Muscle layer of colon (tissue), 2 donors: ENCODE data around the gene GEMIN4.
"Not testable (repeated sequence)": the region's sequence is repeated elsewhere in the genome, so short reads cannot be mapped to it uniquely, and the experiment has no call there.

ENCODE experiments used
- H3K27ac ChIP-seq: one replicate; pipeline ENCODE4 v1.7.0; 2013; ENCODE audit warnings: low read depth, mild to moderate bottlenecking, low read length, moderate library complexity
- H3K27me3 ChIP-seq, 2 donors: one replicate each; pipeline ENCODE4 v1.7.0; 2013; ENCODE audit warnings: low read length in 2 of 2, mild to moderate bottlenecking in 2 of 2; ENCODE audit not compliant: insufficient read depth in 2 of 2, control insufficient read depth in 1 of 2
- H3K36me3 ChIP-seq: one replicate; pipeline ENCODE4 v1.7.0; 2013; ENCODE audit warnings: mild to moderate bottlenecking, low read length; ENCODE audit not compliant: insufficient read depth
- H3K4me1 ChIP-seq: one replicate; pipeline ENCODE4 v1.7.0; 2013; ENCODE audit warnings: mild to moderate bottlenecking, low read length; ENCODE audit not compliant: insufficient read depth
- H3K4me3 ChIP-seq, 2 donors: one replicate each; pipeline ENCODE4 v1.7.0; 2013; ENCODE audit warnings: low read length in 2 of 2, low read depth in 1 of 2, mild to moderate bottlenecking in 1 of 2, moderate library complexity in 1 of 2
- H3K9ac ChIP-seq: one replicate; pipeline ENCODE4 v1.7.0; 2013; ENCODE audit warnings: low read length
- H3K9me3 ChIP-seq: one replicate; pipeline ENCODE4 v1.7.0; 2013; ENCODE audit warnings: mild to moderate bottlenecking, low read length
- donor health status: abdominal sarcoma.
- donor health status: Adenocarcinoma of cecum.

The GEMIN4 gene

GRCh38 chr17:773467-774312 lies 21.6 kb upstream of the GEMIN4 start:
- Histone ChIP-seq H3K4me1 (no peaks in the 10 kb centered on the region), H3K27ac (no peak overlapping the region), H3K27me3 (no peaks in the 10 kb centered on the region), H3K4me3 (no peak overlapping the region), H3K36me3 (peaks cover 74% of the 10 kb centered on the region), H3K9me3 (no peaks in the 10 kb centered on the region), H3K9ac (no peak overlapping the region)

GRCh38 chr17:773016-773415 lies 21.0 kb upstream of the GEMIN4 start:
- Histone ChIP-seq H3K36me3 (peaks cover 71% of the 10 kb centered on the region), H3K4me3 (no peak overlapping the region)

DNA sequence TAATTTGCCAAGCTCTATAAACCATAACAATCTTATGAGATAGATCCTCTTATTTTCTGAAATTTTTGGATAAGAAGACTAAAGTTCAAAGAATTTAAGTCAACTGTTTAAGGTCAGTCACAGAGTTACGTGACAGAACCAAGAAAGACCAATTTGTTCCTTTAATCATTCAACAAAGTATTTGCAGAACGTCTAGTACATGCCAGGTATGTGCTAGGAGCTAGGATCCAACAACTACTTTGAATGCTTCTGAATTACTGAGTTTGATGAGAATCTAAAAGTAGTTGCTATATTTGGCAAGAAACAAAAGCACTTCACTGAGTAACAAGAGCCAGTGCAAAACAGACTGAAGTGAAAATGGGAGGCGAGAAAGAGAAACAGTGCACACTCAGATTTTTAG lies 15.0 kb upstream of the GEMIN4 start:
- H3K36me3 ChIP-seq: peaks cover 45% of the 10 kb centered on the region

More at GRCh38 chr17:773016-773415, 21.0 kb upstream of the GEMIN4 start:
- Histone ChIP-seq H3K4me1 (no peaks in the 10 kb centered on the region), H3K9me3 (no peaks in the 10 kb centered on the region), H3K9ac (no peak overlapping the region), H3K27ac (no peak overlapping the region), H3K27me3 (no peaks in the 10 kb centered on the region)

DNA sequence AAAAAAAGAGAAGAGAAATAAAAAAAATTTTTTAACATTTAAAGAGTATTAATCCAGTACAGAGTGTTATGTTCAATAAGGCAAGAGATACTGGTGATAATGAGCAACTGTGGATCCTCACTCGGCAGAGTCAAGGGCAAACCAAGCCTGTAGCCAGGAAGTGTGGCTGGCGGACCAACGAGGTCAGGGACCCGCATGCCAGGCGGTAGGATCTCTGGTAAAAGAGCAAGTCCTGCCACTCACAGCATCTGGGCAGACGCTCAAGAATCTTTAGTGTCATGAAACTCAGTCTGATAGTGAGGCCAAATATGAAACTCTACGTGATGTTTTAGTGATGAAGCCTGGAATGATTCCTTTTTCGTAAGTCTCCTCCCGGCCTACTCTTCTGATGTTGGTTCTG lies 8.3 kb upstream of the GEMIN4 start:
- Histone ChIP-seq H3K4me1 (no peaks in the 10 kb centered on the region), H3K27ac (no peak overlapping the region), H3K9ac (no peak overlapping the region), H3K36me3 (peaks cover 25% of the 10 kb centered on the region), H3K9me3 (no peaks in the 10 kb centered on the region), H3K4me3 (no peak overlapping the region), H3K27me3 (no peaks in the 10 kb centered on the region)

More for the DNA sequence above, 15.0 kb upstream of the GEMIN4 start:
- Histone ChIP-seq H3K9me3 (no peaks in the 10 kb centered on the region), H3K27ac (no peak overlapping the region), H3K4me3 (no peak overlapping the region), H3K27me3 (no peaks in the 10 kb centered on the region), H3K4me1 (no peaks in the 10 kb centered on the region), H3K9ac (no peak overlapping the region)

- Histone ChIP-seq H3K9me3 (no peaks in the 10 kb centered on the region), H3K4me3 (no peak overlapping the region), H3K27me3 (no peaks in the 10 kb centered on the region), H3K27ac (no peak overlapping the region), H3K36me3 (peaks cover 21% of the 10 kb centered on the region), H3K9ac (no peak overlapping the region), H3K4me1 (no peaks in the 10 kb centered on the region)
These were observed 7.9 kb upstream of the GEMIN4 start for GRCh38 chr17:759964-760363.

GRCh38 chr17:756010-756567 lies 4.0 kb upstream of the GEMIN4 start:
- not testable (repeated sequence) for H3K4me3 ChIP-seq, H3K4me1 ChIP-seq, H3K27me3 ChIP-seq, H3K9ac ChIP-seq, H3K9me3 ChIP-seq
- Histone ChIP-seq H3K27ac (peak overlapping the region; percentile 41), H3K36me3 (peaks cover 11% of the 10 kb centered on the region)

GRCh38 chr17:755319-755961 lies 3.4 kb upstream of the GEMIN4 start:
- not testable (repeated sequence) for H3K4me3 ChIP-seq, H3K9me3 ChIP-seq, H3K27me3 ChIP-seq, H3K36me3 ChIP-seq, H3K9ac ChIP-seq, H3K27ac ChIP-seq
- H3K4me1 ChIP-seq: peaks cover 11% of the 10 kb centered on the region

GRCh38 chr17:753418-753817 lies 1.4 kb upstream of the GEMIN4 start:
- no peaks in the 10 kb centered on the region for H3K9me3 ChIP-seq
- no peaks in the 10 kb centered on the region for H3K27me3 ChIP-seq
- H3K36me3 ChIP-seq: no peaks in the 10 kb centered on the region
- no peak overlapping the region for H3K27ac ChIP-seq
- H3K4me1 ChIP-seq: peaks cover 21% of the 10 kb centered on the region
- no peak overlapping the region for H3K4me3 ChIP-seq
- H3K9ac ChIP-seq: no peak overlapping the region

- peak overlapping the region; percentile 13 for H3K27ac ChIP-seq
These were observed 656 bp upstream of the GEMIN4 start for GRCh38 chr17:752620-753219.

DNA sequence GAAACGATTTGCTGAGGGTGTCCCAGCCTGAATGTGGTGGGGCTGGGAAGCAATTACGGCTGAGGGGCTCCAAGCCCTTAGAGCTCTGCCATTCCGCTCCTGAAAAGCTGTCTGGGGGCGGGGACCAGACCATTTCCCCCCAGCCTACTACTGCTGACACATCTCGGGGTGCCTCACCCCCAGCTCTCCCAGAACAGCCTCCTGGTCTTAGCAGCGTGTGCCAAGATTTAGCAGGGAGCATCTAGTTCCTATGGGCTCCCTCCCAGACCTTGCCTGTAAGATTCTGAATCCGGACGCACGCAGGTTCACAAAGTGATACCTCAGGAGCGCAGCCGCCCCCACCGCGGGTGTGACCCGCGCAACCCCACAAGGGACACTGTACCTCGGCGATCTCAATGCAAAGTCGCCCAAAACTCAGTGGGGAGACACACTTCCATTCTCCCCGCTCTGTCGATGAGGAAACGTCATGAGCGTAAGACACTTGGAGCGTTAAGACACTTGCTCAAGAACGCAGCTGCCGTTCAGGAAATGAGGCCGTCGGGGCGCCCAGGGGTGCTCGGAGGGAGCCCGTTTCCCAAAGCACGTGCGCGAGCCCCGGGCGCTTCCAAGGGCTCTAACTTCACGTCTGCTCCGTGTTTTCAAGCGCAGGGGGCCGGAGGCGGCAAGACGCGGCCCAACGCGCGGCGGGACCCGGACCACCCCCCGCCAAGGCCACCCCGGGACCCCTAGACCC lies 629 bp downstream of the GEMIN4 start:
- no peaks in the 10 kb centered on the region for H3K9me3 ChIP-seq
- H3K27ac ChIP-seq: peak overlapping the region; percentile 13
- H3K4me1 ChIP-seq: peaks cover 21% of the 10 kb centered on the region
- H3K36me3 ChIP-seq: peaks cover 16% of the 10 kb centered on the region
- no peaks in the 10 kb centered on the region for H3K27me3 ChIP-seq
- peak overlapping the region; percentile 85 to 87 for H3K4me3 ChIP-seq
- peak overlapping the region; percentile 6 for H3K9ac ChIP-seq

More at GRCh38 chr17:752620-753219, 656 bp upstream of the GEMIN4 start:
- Histone ChIP-seq H3K9me3 (no peaks in the 10 kb centered on the region), H3K4me1 (peaks cover 21% of the 10 kb centered on the region), H3K36me3 (peaks cover 4% of the 10 kb centered on the region), H3K9ac (peak overlapping the region; percentile 6), H3K4me3 (peak overlapping the region; percentile 85 to 87), H3K27me3 (no peaks in the 10 kb centered on the region)
